ENCODE results near the gene ITPR1. TPM values are rescaled to one million over a fixed set of nuclear protein-coding genes. Genes with fewer than 3 reads are reported as not detected.

The ITPR1 gene
- total RNA-seq, 1 donor from 2014 or later, result 16.3 TPM

- FAIRE-seq, result no peak
- no peak for DNase-seq (ENCODE audit: low read depth)
- Histone ChIP-seq H3K27me3 (ENCODE audit: control insufficient read depth, insufficient read depth, low read length) (no peaks in the 10 kb centered on the region), H3K36me3 (ENCODE audit: control insufficient read depth, insufficient read depth, low read length) (no peaks in the 10 kb centered on the region), H3K4me3 (ENCODE audit: low read depth, low read length) (no peak overlapping the region)
- no peak for TF ChIP-seq CTCF (IDR thresholded peaks at IDR 0.05; ENCODE audit: insufficient read depth, low read length, severe bottlenecking)
These were observed 88.3 kb downstream of the ITPR1 start for GRCh38 chr3:4581498-4581897.

- peak; percentile 52 for DNase-seq (ENCODE audit: low read depth)
- Histone ChIP-seq H3K4me3 (ENCODE audit: low read depth, low read length) (no peak overlapping the region), H3K36me3 (ENCODE audit: control insufficient read depth, insufficient read depth, low read length) (no peaks in the 10 kb centered on the region), H3K27me3 (ENCODE audit: control insufficient read depth, insufficient read depth, low read length) (no peaks in the 10 kb centered on the region)
- no peak for FAIRE-seq
- no peak for TF ChIP-seq CTCF (IDR thresholded peaks at IDR 0.05; ENCODE audit: insufficient read depth, low read length, severe bottlenecking)
These were observed 88.9 kb downstream of the ITPR1 start for GRCh38 chr3:4581920-4582611.

- H3K36me3 ChIP-seq (ENCODE audit: control insufficient read depth, insufficient read depth, low read length), result no peaks in the 10 kb centered on the region
- FAIRE-seq, result no peak
- no peak overlapping the region for H3K4me3 ChIP-seq (ENCODE audit: low read depth, low read length)
- DNase-seq (ENCODE audit: low read depth), result no peak
- TF ChIP-seq CTCF (IDR thresholded peaks at IDR 0.05; ENCODE audit: insufficient read depth, low read length, severe bottlenecking), result no peak
- H3K27me3 ChIP-seq (ENCODE audit: control insufficient read depth, insufficient read depth, low read length), result no peaks in the 10 kb centered on the region
These were observed 89.5 kb downstream of the ITPR1 start for GRCh38 chr3:4582624-4583023.

- Histone ChIP-seq H3K27me3 (ENCODE audit: control insufficient read depth, insufficient read depth, low read length) (no peaks in the 10 kb centered on the region), H3K4me3 (ENCODE audit: low read depth, low read length) (no peak overlapping the region)
These were observed 90.3 kb downstream of the ITPR1 start for GRCh38 chr3:4583416-4583815.

GRCh38 chr3:4584456-4585249 is 91.5 kb downstream of the ITPR1 start:
- no peak for DNase-seq (ENCODE audit: low read depth)
- no peak overlapping the region for H3K4me3 ChIP-seq (ENCODE audit: low read depth, low read length)
- H3K27me3 ChIP-seq (ENCODE audit: control insufficient read depth, insufficient read depth, low read length), result no peaks in the 10 kb centered on the region
- H3K36me3 ChIP-seq (ENCODE audit: control insufficient read depth, insufficient read depth, low read length), result no peaks in the 10 kb centered on the region
- no peak for TF ChIP-seq CTCF (IDR thresholded peaks at IDR 0.05; ENCODE audit: insufficient read depth, low read length, severe bottlenecking)
- FAIRE-seq, result no peak

More at GRCh38 chr3:4583416-4583815, 90.3 kb downstream of the ITPR1 start:
- no peak for TF ChIP-seq CTCF (IDR thresholded peaks at IDR 0.05; ENCODE audit: insufficient read depth, low read length, severe bottlenecking)
- FAIRE-seq, result no peak
- no peaks in the 10 kb centered on the region for H3K36me3 ChIP-seq (ENCODE audit: control insufficient read depth, insufficient read depth, low read length)
- DNase-seq (ENCODE audit: low read depth), result no peak

Data from bronchial epithelial cell (primary cell).